Measurements from ENCODE around the gene TMEM183A.

The TMEM183A gene

DNA sequence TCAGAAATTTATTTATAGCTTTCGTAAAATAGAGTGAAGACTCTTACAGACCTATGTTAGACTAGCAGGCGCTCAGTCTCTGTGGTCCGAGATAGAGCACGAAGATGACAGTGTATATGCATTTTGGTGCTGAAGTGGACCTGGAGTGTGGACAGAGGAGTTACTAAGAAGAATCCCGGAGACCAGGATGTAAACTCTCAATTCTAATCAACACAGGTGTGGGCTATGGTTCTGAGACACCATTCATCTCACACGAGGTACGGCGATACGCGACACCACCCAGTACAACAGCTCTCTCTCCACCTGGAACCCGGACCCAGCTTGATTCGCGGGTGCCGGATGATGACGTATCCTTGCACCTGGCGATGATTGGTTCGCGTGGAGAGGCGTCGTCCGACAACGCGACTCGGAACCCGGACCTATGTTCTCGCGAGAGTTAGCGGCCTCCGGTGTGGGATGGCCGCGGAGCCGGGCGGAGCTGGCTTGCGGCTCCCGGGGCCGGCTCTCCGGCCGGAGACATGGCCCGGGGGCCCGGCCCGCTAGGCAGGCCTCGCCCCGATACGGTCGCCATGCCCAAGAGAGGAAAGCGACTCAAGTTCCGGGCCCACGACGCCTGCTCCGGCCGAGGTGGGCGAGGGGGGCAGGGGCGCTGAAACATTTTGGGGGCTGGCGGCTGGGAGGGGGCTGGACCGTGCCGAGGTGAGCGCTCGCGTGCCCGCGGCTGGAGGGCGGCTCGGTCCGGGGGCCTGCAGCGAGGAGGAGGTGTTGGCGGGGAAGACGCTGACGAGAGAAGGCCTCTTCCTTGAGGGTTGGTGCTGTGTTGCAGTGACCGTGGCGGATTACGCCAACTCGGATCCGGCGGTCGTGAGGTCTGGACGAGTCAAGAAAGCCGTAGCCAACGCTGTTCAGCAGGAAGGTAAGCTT is at the start of gene TMEM183A:
TSS of gene TMEM183A (plus strand) at position 427 of the 924 bp plus-strand sequence. CDS start at position 519, 92 bp downstream.
- no peak for TF ChIP-seq CTCF (IDR thresholded peaks at IDR 0.05; ENCODE audit: low read length, missing control alignments)
- H3K4me3 ChIP-seq (replicated peaks; ENCODE audit: low read depth, low read length) = peak within 1 kb of the TSS; percentile 92
- DNase-seq (ENCODE audit: low read depth) = peak; percentile 98

DNA sequence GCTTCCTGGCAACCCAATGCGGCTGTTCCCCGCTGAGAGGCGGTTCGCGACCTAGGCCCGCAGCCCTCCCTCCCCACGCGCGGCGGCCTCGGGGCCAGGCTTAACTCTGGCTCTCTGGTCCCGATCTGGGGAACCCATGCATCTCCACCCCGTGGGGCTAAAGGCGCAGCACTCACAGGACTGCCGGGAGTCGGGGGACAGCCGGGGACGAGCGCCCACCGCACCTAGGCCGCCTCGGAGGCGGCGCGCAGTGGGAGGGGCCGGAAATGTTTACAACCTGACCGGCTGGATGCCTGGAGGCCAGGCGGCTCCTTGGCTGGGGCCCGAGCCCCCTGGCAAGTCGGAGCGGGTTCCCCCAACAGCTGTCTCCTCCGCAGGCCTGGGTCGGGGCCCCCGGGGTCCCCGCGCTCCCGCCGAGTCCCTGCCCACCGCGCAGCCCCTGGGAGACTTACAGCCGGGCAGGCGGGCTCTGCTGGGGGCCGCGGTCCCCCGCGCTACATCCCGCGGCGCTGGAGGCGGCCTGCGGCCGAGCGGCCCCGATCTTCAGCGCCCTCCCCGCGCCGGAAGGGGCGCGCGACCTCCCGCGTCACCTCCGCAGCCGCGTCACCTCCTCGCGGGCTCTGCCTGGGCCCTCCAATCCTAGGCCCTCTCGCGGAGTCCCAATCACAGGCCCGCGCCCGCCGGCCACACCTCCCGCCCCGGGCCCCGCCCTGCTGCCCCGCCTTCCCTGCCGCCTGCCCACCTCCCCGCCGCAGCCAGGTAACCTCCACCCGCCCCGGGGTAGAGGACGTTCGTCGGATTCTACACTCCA is 49.2 kb upstream of the TMEM183A start, which contains the start of gene ADIPOR1:
TSS of gene ADIPOR1 (minus strand) at position 580 of the 811 bp plus-strand sequence. CDS start 7,242 bp downstream, outside the sequence.
- H3K4me3 ChIP-seq (replicated peaks; ENCODE audit: low read depth, low read length) = peak within 1 kb of the TSS; percentile 82
- peak; percentile 83 for DNase-seq (ENCODE audit: low read depth)
- no peak for TF ChIP-seq CTCF (IDR thresholded peaks at IDR 0.05; ENCODE audit: low read length, missing control alignments)

- H3K4me3 ChIP-seq (replicated peaks; ENCODE audit: low read depth, low read length) = peak overlapping the region; percentile 82
- DNase-seq (ENCODE audit: low read depth) = no peak
- no peak for TF ChIP-seq CTCF (IDR thresholded peaks at IDR 0.05; ENCODE audit: low read length, missing control alignments)
Measured at GRCh38 chr1:202958544-202959275, 48.5 kb upstream of the TMEM183A start.

DNA sequence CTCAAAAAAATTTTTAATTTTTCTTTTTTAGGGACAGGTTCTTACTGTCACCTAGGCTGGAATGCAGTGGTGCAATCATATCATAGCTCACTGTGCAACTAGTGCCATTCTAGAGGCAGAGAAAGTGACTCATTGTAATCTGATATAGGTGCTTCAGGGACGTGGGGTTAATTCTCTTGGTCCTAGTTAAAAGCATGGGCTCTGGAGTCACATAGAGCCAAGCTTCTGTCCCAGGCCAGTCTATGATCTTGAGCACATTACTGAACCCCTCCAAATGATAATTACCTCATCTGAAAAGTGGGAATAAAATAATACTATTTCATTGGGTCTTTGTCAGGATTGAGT is 47.9 kb upstream of the TMEM183A start:
- TF ChIP-seq CTCF (IDR thresholded peaks at IDR 0.05; ENCODE audit: low read length, missing control alignments) = no peak
- no peak for DNase-seq (ENCODE audit: low read depth)

GRCh38 chr1:202961220-202961880 is 45.8 kb upstream of the TMEM183A start:
- DNase-seq (ENCODE audit: low read depth) = no peak
- H3K4me3 ChIP-seq (replicated peaks; ENCODE audit: low read depth, low read length) = no peak overlapping the region
- no peak for TF ChIP-seq CTCF (IDR thresholded peaks at IDR 0.05; ENCODE audit: low read length, missing control alignments)

More for the DNA sequence above, 47.9 kb upstream of the TMEM183A start:
- H3K4me3 ChIP-seq (replicated peaks; ENCODE audit: low read depth, low read length) = no peak overlapping the region
